GM12865 (cell line): ENCODE measurements around the gene SP3.

Source experiments
- DNase-seq: peaks from one replicate; pipeline ENCODE4 v3.0.0; 2010; ENCODE audit warnings: low read depth
- H3K4me3 ChIP-seq: 2 replicates; pipeline ENCODE4 v1.5.1; 2011; ENCODE audit warnings: mild to moderate bottlenecking, low read depth, low read length, control low read depth
- CTCF ChIP-seq: IDR thresholded peaks from 2 replicates; pipeline ENCODE4 v1.5.1; 2011; ENCODE audit warnings: low read length, control low read depth, low read depth, inconsistent platforms; ENCODE audit not compliant: insufficient read depth; ENCODE audit errors: missing control alignments

Gene SP3

GRCh38 chr2:174003720-174004695, 38.8 kb upstream of the SP3 start:
- DNase-seq, result no peak
- TF ChIP-seq CTCF, result no peak
- no peak overlapping the region for H3K4me3 ChIP-seq

GRCh38 chr2:174002679-174003078, 37.5 kb upstream of the SP3 start:
- no peak for TF ChIP-seq CTCF
- no peak for DNase-seq
- no peak overlapping the region for H3K4me3 ChIP-seq

GRCh38 chr2:174001107-174001506, 35.9 kb upstream of the SP3 start:
- no peak overlapping the region for H3K4me3 ChIP-seq
- DNase-seq, result no peak
- no peak for TF ChIP-seq CTCF

GRCh38 chr2:173999724-174000123, 34.6 kb upstream of the SP3 start:
- H3K4me3 ChIP-seq, result no peak overlapping the region
- TF ChIP-seq CTCF, result no peak
- DNase-seq, result no peak

GRCh38 chr2:173999272-173999671, 34.1 kb upstream of the SP3 start:
- no peak for TF ChIP-seq CTCF
- no peak overlapping the region for H3K4me3 ChIP-seq
- no peak for DNase-seq

GRCh38 chr2:173998386-173998785, 33.2 kb upstream of the SP3 start:
- no peak for TF ChIP-seq CTCF
- no peak for DNase-seq
- H3K4me3 ChIP-seq, result no peak overlapping the region
